ENCODE results near the gene TBC1D24. TPM values are rescaled to one million over a fixed set of nuclear protein-coding genes. Genes with fewer than 3 reads are reported as not detected.
"Not testable (repeated sequence)": the region's sequence is repeated elsewhere in the genome, so short reads cannot be mapped to it uniquely, and the experiment has no call there.

Gene TBC1D24
- total RNA-seq, 1 donor from 2014 or later: 10.1 TPM

DNA sequence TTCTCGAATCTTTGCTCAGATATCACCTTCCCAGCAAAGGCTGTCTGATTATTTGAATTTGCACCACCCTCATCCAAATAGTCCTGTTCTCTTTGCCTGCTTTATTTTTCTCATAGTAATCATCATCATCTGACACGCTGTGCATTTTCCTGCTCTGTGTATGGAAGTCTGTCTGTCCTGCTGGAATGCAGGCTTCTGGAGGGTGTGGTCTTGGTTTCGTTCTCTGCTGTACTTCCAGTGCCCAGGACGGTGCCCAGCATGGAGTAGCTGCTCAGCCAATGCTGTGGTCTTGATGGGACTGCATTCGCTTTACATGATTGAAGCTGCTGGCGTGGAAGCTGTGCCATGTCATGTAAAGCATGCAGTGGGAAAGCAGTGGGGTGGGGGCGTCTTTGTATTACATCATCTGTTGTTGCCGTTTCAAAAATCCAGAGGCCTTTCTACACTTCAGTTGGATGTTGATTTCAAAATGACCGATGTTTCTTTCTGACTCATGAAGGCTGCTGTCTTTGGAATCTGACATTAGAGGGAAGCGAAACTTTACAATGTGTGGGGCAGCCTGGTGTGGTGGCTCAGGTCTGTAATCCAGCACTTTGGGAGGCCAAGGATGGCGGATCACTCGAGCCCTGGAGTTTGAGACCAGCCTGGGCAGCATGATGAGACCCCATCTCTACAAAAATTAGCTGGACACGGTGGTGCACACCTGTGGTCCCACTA, 79.9 kb downstream of the TBC1D24 start:
- intact Hi-C loops (cut with micrococcal nuclease): not testable (repeated sequence)

Other genes starting within 250 kb of the TBC1D24 start
- gene DNASE1L2, start 238.7 kb upstream of the TBC1D24 start, total RNA-seq: 3.1 and 3.2 TPM in 2 replicates
- gene ECI1, start 223.5 kb upstream of the TBC1D24 start, total RNA-seq: 30.1 and 33.4 TPM in 2 replicates
- gene RNPS1, start 207.0 kb upstream of the TBC1D24 start, total RNA-seq: 260 and 261 TPM in 2 replicates
- 7.3 and 7.9 TPM in 2 replicates for gene ABCA3, start 134.4 kb upstream of the TBC1D24 start, total RNA-seq
- gene CCNF, start 45.7 kb upstream of the TBC1D24 start, total RNA-seq: 56.3 and 58.8 TPM in 2 replicates
- gene TEDC2, start 15.0 kb upstream of the TBC1D24 start, total RNA-seq: 19.0 and 19.6 TPM in 2 replicates
- not detected in 2 replicates for gene NTN3, start 3.8 kb upstream of the TBC1D24 start, total RNA-seq
- gene ATP6V0C, start 38.8 kb downstream of the TBC1D24 start, total RNA-seq: 113 and 117 TPM in 2 replicates
- gene AMDHD2, start 45.2 kb downstream of the TBC1D24 start, total RNA-seq: 54.0 and 63.5 TPM in 2 replicates
- gene CEMP1, start 56.3 kb downstream of the TBC1D24 start, total RNA-seq: 0.44 and 0.66 TPM in 2 replicates
- 52.6 and 54.6 TPM in 2 replicates for gene PDPK1, start 62.9 kb downstream of the TBC1D24 start, total RNA-seq
- gene KCTD5, start 207.4 kb downstream of the TBC1D24 start, total RNA-seq: 41.8 and 42.7 TPM in 2 replicates
- 0.88 and 1.4 TPM in 2 replicates for gene PRSS27, start 245.1 kb downstream of the TBC1D24 start, total RNA-seq

Data from T-helper 1 cell treated with Interleukin-12 subunit alpha and Interleukin-12 subunit beta and Interleukin-4 antibody, amounts not matched to agents 30 ng/mL and 1 ng/mL, for 36 hours (primary cell).